Fibroblast of mammary gland (primary cell): ENCODE results near the gene ACOT11.

Source experiments
- DNase-seq: peaks from one replicate; pipeline ENCODE4 v3.0.0-alpha.2; 2010; ENCODE audit warnings: low read depth
- H3K4me3 ChIP-seq: 2 replicates; pipeline ENCODE4 v1.5.1; 2011; ENCODE audit warnings: low read depth, mild to moderate bottlenecking, low read length, moderate library complexity; ENCODE audit not compliant: control insufficient read depth
- TF ChIP-seq, protein P1 (sequence below): conservative IDR thresholded peaks from 2 replicates; pipeline ENCODE4 v1.5.1; 2011; ENCODE audit warnings: low read depth, low read length, inconsistent platforms; ENCODE audit not compliant: control insufficient read depth, insufficient read depth

ACOT11 gene

DNA sequence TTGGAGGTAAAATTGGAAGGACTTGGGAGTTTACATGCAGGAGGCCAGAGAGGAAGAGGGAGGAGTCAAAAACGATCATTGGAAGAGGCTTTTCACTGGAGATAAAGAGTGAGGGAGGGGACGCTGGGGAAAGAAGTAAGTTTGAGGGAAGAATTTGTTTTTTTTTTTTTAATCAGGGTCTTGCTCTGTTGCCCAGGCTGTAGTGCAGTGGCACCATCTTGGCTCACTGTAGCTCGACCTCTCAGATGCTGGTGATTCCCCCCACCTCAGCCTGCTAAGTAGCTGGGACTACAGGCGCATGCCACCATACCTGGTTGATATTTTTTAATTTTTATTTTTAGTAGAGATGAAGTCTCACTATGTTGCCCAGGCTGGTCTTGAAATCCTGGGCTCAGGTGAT, 92.3 kb downstream of the ACOT11 start:
- no peak overlapping the region for H3K4me3 ChIP-seq
- DNase-seq: no peak
- TF ChIP-seq, protein P1, sequence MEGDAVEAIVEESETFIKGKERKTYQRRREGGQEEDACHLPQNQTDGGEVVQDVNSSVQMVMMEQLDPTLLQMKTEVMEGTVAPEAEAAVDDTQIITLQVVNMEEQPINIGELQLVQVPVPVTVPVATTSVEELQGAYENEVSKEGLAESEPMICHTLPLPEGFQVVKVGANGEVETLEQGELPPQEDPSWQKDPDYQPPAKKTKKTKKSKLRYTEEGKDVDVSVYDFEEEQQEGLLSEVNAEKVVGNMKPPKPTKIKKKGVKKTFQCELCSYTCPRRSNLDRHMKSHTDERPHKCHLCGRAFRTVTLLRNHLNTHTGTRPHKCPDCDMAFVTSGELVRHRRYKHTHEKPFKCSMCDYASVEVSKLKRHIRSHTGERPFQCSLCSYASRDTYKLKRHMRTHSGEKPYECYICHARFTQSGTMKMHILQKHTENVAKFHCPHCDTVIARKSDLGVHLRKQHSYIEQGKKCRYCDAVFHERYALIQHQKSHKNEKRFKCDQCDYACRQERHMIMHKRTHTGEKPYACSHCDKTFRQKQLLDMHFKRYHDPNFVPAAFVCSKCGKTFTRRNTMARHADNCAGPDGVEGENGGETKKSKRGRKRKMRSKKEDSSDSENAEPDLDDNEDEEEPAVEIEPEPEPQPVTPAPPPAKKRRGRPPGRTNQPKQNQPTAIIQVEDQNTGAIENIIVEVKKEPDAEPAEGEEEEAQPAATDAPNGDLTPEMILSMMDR: no peak

DNA sequence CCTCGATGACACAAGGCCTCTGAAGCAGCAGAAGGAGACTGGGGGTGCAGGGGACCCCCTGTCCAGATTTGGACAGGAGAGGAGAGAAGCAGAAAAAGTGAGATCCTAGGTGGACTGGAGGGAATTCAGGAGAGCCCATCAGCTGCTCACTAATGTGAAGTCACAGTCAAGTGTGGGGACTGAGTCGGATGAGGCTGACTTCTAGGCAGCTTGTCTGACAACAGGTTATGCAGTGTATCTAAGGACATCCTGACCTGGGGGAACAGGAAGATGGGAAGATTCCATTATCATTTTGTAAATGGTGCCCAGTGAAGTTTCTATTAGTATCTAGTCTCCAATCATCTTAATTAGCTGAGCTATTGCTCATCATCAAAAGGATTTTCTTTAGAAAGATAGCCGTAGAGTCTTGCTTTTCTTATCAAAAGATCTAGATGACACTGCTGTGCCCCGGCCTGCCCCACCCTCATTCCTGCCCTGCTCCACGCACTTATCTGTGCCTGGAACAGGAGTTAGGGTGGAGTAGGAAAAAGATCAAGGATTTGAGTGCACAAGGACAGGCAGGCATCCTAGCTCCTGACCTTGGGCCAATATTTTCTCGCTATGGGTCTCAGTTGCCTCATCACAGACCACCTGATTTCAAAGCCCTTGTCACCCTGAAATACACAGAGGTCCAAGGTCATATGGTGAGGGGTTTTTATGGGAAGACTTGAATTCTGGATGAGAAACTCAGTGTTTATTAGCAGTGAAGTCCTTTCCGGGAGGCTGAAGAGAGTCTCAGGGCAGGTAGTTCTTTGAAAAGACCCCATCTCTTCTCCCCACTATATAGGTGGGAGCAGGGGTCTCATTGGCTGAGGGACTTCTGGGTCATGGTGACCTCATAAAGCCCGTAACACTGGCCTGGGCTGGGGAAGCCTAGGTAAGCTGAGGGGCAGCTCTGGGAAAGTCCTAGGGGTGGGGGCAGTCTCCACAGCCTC, 93.1 kb downstream of the ACOT11 start, which contains the start of gene MROH7:
MROH7 (plus strand) TSS at position 924 of the 974 bp plus-strand sequence. CDS start 11,141 bp downstream, outside the sequence.
- no peak within 1 kb of the TSS for H3K4me3 ChIP-seq
- TF ChIP-seq, protein P1: no peak
- no peak for DNase-seq

DNA sequence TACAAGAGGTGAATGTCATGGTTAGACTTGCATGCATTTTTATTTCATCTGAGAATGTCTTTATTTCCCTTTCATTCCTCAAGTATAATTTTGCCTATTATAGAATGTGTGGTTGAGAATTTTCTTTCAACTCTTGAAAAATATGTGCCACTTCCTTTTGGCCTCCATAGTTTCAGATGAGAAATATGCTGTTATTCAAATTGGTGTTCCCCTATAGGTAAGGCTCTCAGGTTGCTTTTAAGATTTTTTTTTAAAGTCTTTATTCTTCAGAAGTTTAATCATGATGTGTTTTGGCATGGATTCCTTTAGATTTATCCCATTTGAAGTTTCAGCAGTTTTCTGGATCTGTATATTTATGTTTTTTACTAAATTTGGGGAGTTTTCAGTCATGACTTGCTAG, 95.7 kb downstream of the ACOT11 start:
- H3K4me3 ChIP-seq: no peak overlapping the region
- no peak for DNase-seq
- TF ChIP-seq, protein P1: no peak

DNA sequence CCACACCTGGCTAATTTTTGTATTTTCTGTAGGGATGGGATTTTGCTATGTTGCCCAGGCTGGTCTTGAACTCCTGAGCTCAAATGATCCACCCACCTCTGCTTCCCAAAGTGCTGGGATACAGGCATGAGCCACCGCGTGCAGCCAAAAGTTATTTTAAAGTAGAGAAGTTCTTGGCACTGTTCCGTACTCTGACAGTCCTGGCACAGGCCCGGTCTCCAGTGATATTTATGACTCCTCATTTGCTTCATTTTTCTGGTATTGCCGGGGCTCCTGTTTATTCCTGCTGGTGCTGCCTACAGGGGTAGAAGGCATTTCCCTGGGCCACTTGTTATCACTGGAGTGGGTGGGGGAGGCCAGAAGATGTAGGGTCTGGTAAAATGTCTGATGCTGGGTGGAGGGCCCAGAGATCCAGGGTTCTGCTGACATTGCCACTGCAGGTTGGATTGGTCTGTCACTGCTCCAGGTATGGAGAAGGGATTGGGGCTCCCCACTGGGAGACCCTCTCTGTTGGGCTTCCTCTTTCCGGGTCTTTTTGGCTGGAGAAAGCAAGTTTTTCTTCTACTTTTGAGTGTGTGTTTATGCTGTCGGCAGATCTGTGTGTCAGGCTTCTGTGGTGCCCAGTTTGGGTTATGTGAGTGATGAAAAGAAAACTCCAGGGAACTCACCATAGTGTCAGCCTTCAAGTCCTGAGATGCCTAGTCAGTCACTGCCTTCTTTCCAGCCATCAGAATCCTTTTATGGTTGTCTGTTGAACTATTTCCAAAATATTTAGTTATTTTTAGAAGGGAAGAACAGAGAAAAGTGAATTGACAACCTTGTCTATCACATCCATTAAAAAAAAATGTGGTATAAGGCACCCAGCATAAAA, 98.0 kb downstream of the ACOT11 start:
- TF ChIP-seq, protein P1: no peak
- H3K4me3 ChIP-seq: no peak overlapping the region
- DNase-seq: peak; percentile 8

DNA sequence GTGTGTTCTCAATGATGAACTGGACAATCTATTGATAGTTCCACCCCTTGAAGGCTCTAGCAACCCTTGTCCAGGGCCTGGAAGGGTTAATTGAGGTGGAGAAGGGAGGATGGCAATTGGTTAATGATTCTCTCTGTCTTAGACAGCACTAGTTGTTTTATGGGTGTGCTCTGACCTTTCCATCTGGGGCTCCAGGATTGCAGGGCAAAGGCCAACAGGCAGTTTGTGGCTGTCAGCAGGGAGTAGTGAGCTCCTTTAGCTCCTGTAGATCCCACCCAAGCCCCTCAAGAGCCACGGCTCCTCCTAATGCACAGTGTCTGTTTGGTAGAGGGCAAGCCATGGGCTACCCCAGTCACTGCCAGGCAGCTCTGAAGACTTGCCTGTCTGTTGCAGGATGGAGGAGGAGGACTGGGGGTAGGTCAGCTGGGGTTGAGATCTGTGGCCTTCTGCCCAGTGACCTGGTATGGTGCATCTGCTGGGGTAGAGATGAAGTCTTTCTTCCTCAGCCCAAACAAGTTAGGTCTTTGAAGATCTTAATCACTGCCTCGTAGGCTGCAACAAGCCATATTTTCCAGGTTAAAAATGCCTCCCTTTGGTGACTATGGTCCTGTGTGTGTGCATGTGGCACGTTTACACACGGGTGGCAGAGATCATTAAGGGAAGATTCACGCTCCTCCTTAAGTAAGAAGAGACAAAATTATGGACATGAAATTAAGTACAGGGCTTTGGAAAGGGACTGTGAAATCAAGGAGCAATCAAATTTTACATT, 101.3 kb downstream of the ACOT11 start:
- H3K4me3 ChIP-seq: no peak overlapping the region
- DNase-seq: no peak
- TF ChIP-seq, protein P1: no peak

DNA sequence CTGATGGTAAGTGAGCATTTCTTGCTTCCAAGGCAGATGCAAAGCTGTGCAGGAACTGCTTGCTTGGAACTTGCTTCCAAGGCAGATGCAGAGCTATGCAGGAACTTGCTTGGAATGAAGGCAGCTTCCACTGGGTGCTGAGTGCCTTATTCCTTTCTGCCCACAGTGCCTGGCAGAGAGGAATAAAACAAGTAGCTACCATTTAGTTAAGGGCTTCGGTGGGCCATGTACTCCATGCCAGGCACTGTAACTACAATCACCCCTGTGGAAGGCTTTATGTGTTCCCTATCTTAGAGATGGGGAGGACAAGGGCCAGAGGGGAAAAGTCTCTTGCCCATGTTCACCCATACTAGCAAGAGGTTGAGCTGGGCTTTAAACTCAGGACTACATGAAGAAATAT, 101.9 kb downstream of the ACOT11 start:
- no peak for DNase-seq
- TF ChIP-seq, protein P1: no peak
- H3K4me3 ChIP-seq: no peak overlapping the region
